Measurements from ENCODE around the gene FFAR1.

GRCh38 chr19:35383536-35383935, 35.8 kb downstream of the FFAR1 start:
- TF ChIP-seq ELF4 (IDR thresholded peaks at IDR 0.05) (no peak), ARNT (IDR thresholded peaks at IDR 0.05) (no peak), FOXM1 (IDR thresholded peaks at IDR 0.05; ENCODE audit: borderline replicate concordance) (no peak)
